CD4-positive, alpha-beta T cell treated with Interleukin-21 for 1 hour (primary cell): ENCODE results near the gene C19orf81.

Source experiments
- DNase-seq: peaks from one replicate; pipeline ENCODE4 v3.0.0-alpha.2; 2020

The C19orf81 gene

DNA sequence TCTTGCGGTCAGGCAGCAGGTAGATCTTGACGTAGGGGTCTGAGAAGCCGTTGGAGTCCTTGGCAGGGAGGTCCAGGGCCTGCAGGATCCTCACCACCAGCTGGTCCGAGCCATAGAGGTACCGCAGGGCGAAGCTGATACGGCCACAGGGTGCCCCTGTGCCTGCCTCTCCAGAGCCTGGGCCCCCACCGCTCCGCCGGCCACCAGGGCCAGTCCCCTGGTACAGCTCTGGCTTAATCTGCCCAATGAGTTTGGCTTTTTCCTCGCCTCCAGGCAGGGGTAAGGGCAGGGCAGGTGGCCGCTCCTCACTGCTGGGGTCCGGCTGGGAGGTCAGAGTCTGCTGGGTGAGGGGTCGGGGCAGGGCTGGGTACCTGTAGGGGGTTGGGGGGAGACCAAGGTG is 19.4 kb upstream of the C19orf81 start:
- no peak for DNase-seq

DNA sequence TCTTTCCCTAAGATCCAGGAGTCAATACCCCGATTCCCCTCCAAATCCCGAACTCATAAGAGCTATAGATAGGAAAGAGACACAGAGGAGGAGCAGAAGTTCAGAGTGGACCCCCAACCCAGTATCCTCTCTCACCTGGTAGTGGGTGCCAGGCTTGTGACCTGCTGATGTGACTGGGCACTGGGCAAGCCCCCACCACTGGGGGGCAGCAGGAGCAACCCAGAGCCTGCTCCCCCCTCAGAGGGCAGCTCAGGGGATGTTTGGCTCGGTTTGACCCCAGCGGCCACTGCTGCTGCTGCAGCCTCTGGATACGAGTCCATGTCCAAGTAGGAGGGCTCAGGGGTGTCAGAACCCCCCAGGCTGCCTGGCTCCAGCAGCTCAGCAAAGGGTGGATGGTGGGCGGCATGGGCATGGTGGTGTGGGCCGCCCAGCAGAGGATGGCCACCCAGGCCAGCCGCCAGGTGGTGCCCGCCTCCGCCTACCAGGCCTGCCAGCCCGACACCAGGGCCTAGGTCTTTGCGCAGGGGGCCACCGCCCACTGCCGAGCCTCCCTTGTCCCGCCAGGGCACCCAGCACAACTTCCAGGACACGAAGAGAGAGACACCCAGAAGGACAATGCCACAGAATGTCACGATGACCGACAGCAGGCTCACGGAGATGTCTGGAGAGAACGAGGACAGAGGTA is 17.0 kb upstream of the C19orf81 start:
- DNase-seq, result no peak

DNA sequence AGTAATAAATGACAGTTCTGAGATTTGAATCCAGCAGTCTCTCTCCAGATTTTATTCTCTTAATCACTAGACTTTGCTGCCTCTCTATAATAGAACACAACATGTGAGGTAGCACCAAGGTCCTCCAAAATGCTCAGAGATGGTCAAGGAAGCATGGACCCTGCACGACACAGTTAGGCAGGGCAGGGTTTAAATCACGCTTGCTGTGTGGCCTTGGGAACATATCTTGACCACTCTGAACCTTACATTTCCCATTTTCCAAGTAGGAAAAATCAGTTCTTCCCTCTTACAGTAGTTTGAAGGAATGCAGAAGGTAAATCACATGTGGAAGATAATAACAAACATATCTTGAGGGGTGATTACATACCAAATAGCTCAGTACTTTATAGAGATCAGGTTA is 15.9 kb upstream of the C19orf81 start:
- no peak for DNase-seq

DNA sequence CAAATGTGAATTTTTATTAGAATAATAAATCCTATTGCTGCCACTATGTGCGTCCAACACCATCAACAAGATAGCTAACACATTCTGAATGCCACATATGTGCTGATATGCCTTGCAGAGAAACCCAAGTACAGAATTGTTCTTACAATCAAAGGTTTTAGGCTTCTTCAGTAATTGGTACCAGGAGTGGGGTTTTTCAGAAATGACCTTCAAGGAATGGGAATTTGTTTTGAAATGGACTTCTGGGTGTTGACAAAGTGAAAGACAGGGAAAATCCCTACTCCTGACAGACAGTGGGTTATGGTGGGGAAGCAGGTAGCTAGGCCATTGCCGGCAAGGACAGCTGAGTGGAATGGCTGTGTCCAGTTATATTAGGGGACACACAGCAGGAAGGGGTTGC is 15.3 kb upstream of the C19orf81 start:
- no peak for DNase-seq

DNA sequence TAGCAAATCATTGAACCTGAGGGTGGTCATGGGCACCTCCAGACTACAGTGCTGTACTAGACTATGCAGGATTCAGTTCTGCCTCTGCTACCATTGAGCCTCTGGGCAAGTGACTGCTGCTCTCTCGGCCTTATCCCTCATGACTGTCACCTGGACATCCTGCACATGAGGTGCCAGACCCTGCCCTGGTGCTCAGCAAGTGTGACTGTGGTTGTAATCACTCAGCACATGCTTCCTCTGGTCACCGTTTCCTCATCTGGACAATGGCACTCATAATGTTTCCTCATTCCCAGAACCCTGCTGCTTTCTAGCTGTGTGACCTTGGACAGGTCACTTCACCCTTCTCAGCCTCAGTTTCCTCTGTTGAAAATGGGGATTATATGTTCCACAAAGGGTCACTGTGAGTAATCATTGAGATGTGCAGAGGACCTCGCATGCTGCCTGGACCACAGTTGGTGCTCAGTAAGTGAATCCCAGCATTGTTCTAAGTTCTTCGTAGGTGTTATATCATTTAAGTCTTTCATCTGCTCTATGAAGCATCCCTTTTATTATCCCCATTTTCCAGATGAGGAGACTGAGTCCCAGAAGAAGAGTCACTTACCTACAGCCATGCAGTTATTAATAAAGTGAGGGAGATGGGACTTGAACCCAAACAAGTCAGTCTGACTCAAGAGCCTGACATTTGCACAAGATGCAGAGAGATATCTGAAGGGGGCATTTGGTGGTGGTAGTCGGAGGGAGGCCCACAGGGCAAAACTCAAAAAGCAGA is 12.7 kb upstream of the C19orf81 start:
- DNase-seq, result no peak

DNA sequence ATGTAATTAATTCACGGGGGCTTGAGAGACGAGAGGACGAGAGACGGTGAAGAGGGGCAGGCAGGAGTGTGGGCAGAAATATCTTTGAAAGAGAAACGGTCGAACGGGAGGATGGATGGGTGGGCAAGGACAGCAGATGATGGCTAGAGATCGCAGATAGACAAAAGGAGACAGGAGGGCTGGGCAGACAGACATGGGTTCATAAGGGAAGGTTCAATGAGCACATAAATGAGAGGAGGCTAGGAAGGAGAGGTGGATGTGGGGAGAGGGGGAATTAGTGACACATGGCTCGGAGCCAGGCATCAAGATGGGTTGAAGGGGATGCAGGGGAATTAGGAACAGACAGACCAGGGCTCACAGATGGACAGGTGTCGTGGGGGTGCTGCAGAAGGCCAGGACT is 10.6 kb upstream of the C19orf81 start:
- no peak for DNase-seq

DNA sequence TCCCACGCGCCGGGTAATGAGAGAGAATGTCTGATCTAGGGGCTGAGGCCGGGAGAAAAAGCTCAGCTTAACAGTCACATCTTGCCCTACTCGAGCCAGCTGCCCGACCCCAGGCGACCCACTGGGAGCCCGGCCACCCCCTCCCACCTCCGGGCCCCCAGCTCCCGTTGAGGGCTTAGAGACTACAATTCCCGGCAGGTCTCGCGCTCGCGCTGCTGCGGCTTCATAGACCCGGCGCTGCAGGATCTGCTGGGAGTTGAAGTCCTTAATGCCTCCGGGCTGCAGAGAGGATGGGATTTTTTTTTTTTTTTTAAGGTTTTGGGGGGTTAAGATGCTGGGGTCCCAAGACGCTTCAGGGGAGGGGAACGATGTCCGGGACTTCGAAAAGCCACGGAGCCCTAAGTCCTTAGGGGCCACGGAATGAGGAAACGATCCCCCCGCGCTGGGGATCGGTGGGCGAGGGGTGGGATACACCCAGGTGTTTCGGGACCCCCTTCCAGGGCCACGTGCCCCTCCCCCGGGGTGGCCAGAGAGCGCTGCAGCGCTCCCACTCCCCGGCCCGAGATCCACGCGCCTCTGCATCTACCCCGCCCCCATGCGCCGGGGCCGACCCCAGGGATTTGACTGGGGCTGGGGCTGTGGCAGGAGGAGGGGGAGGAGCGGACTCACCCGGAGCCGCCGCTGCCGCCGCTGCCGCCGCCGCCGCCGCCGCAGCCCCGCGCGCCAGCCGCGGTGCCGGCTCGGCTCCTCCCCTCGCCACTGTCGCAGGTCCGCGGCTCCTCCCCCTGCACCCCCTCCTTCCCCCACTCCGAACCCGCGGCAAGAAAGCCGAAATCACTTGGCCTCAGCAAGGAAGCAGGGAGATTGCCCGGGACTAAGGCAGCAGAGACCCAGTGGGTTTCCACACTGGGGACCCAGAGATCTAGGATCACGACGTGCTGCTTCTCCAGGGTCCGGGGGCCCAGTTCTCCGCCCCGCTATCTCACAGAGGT is 9.8 kb upstream of the C19orf81 start, which contains the start of gene SYT3:
Gene SYT3, minus strand, starts transcription at position 761 of the 992 bp plus-strand sequence. CDS start 2,470 bp downstream, outside the sequence.
- DNase-seq, result peak; percentile 31

DNA sequence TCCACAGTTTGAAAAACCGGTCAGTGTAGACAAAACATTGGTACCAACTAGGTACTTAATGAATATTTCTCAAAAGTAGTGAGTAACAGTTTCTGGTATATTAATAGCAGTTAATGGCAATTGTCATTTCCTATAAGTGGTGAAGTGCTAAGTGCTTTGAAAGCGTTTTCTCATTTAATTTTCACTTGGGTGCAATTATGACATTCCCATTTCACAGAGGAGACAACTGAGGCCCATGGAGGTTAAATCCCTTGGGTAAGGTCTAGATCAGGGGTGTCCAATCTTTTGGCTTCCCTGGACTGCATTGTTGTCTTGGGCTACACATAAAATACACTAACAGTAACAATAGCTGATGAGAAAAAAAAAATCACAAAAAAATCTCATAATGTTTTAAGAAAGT is 8.9 kb upstream of the C19orf81 start:
- DNase-seq, result no peak

DNA sequence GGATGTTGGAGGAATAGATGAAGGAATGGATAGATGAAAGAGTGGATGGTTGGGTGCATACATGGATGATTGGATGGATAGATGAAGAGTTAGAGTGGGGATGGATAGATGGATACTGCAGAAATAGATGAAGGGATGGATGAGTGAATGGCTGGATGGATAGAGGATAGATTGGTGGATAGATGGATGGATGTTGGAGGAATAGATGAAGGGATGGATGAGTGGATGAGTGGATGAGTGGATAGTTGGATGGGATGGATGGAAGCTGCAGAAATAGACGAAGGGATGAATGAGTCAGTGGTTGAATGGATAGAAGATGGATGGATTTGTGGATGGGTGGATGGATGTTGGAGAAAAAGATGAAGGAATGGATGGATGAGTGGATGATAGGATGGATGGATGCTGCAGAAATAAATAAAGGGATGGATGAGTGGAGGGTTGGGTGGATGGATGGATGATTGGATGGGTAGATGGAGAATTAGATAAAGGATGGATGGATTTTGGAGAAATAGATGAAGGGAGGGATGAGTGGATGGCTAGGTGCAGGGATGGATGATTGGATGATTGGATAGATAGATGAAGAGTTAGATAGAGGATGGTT is 4.8 kb upstream of the C19orf81 start:
- DNase-seq, result no peak

DNA sequence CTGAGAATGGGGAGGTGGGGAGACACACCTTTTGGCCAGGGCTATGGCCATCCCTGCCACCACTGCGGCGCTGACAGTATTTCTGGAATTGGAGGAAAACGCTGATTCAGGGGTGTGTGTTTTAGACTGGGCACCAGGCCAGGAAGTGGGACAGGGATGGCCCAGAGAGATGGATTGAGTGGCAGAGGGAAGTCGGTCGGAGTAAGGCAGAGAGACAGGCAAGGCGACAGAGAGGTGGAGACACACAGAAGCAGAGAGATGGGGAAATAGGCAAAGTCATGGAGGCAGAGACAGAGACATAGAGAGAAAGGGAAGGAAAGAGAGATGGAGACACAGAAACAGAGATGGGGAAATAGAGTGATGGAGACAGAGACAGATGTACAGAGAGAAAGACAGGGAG is 4.1 kb upstream of the C19orf81 start:
- no peak for DNase-seq

DNA sequence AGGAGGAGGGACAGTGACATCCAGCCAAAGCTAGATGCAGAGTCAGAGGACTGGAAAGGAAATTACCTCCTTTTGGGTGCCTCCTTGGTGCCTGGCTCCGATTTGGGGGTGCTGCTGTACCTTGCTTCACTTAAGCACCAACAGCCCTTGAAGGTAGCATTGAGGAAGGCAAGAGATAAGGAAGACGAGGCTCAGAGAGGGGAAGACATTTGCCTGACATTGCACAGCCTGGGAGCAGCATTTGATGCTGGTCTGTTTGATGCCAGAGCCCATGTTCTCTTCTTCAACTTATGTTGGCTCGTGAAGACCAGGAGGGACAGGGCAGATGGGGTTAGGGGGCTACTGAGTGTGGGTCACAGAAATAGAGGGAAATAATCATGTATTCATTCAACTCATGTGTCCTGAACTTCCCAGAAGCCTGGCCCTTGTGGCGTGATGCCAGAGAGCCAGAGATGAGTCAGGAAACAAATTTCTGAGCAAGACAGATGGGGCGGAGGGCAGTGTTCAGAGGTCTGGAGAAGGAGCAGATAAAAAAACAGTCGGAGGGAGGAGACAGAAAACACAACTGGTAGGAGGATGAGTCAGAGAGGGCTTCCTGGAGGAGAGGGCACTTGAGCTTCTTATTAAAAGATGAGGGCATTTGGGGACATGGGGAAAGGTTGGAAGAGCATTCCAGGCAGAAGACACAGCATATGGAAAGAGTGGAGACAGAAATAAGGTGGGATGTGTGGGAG is 3.0 kb upstream of the C19orf81 start:
- DNase-seq, result no peak

DNA sequence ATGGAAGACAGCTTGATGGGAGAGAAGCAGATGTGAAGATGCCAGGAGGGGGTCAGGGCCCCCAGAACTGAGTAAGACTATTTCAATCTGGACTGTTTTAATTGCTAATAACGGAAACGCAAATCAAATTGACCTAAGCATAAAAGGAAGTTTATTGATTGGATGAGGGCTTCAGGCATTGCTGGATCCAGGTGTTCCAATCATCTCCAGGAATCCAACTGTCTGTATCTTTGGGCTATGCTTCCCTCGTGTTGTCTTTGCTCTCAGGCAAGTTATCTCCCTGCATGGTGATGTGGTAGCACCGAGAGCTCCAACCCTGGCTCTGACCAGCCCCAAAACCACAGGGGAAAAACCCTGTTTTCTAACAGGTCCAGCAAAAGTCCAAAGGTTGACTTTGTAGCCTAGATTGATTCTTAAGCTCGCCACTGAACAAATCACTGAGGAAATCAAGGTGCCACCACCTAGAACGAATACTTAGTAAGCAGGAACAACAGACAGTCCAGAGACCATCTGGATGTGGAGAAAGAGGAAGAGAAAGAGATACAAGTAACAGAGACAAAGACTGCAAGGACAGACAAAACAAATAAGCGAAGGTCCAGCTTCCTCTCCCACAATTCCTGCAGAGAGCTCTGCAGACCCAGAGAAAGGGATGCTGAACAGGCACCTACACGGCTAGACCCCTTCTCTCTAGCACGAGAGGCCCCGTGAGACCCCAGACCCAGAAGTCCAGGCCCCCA is 1.2 kb upstream of the C19orf81 start:
- DNase-seq, result no peak

DNA sequence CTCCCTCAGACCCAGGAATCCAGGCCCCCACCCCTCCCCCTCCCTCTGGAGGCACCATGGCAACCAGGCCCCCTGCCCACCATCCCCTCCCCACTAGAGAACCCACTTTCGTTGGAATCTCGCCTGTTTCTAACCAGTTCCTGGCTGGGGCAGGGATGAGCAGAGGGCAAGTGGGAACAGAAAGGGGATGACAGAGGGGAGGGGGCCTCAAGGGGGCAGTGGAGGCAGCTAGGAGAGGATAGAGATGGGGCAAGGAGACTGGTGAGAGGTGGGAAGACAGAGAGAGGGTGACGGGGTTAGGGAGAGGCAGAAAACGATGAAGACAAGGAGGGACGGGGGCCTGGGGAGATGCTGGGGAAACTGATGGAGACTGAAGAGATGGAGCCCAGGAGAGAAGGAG is 586 bp upstream of the C19orf81 start:
- no peak for DNase-seq

DNA sequence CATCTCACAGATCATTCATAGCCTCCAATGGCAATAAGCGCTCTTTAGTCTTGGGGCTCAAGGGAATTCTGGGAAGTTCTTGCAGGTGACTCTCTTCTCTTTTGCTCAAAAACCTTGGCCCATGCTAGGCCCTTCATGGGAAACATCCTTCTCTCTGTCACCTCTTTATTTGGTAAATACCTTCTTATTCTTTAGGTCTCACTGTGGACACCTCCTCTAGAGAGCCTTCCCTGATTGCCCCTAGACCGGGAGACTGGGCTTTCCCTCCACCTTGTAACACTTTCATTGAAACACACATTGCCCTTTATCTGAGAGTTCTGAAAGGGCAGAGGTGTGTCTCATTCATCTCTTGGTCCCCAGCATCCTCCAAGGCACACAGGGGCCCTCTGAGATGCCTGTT is 1.9 kb downstream of the C19orf81 start:
- no peak for DNase-seq

DNA sequence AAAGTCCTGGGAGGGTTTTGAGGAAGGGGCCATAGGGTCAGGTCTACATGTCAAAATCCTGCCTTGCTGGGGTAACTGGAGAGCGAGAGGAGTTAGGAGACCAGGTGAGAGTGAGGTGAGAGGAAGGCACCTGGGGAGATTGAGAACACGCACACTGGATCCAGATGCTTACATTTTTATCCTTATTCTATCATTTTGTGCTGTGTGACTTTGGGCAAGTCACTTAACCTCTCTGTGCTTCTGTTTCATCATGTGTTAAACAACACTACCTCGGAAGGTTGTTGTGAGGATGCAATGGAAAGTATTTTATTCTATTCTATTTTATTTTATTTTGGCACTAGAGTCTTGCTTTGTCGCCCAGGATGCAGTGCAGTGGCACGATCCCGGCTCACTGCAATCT is 3.5 kb downstream of the C19orf81 start:
- DNase-seq, result no peak

DNA sequence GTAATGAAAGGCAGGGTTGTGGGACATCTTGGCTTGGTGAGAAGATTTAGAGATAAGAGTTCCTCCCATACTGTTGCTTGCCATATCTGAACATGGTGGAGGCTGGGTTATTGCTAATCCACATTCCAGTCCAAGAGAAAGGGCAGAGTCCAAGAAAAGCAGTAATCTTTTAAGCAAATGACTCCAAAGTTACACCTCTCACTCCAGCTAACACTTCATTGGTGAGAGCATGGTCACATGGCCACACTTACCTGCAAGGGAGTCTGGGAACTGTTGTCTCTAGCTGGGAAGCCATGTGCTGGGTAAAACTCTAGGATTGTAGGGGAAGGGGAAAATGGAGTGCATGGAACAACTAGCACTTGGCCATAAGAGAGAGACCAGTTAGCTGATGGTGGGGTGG is 5.6 kb downstream of the C19orf81 start:
- DNase-seq, result no peak

DNA sequence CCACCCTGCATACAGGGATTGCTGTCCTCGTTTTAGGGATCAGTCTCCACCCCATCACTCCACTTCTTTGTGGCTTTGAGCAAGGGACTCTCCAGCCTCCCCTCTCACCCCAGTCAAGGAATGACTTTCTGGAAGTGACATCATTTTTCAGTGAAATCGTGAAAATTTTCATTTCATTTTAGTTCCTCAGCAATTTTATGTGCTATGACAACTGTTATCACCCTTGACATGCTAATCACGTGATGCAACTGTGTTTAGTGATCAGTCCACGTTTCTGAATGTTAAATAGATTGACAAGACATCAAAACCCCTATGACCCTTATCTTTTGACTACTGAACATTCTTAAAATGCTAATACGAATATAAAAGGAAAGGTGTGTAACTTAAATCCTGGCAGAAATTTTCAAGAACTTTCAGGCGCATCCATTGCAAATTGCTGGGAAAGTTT is 8.0 kb downstream of the C19orf81 start:
- DNase-seq, result no peak

DNA sequence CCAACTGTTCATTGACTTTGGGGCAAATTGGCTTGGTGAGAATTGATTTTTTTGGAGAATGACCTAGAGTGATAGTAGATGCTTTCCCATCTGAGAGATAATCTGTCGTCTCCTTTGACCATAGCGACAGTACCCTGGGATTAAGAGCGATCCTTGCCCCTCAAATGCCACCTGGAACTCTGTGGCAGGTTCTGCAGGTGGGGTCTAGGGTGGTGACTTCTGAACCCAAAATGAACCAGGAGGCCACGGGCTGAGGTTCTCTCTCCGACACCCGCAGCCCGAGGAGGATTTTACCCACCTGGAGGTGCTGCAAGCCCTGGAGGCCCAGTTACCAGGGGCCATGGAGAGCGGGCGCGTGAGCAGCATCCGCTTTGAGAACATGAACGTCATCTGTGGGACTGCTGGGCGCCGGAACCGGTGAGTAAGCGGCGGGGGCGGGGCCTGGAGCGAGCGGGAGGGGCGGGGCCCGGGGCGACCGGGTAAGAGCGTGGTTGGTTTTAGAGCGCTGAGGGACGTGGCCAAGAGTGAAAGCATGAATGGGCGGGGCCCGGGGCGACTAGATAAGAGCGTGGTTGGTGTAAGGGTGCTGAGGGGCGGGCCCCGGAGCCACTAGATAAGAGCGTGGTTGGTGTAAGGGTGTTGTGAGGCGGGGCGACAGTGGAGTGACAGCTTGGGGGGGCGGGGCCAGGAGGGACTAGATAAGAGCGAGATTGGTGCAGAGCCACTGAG is 8.6 kb downstream of the C19orf81 start:
- peak; percentile 82 for DNase-seq

DNA sequence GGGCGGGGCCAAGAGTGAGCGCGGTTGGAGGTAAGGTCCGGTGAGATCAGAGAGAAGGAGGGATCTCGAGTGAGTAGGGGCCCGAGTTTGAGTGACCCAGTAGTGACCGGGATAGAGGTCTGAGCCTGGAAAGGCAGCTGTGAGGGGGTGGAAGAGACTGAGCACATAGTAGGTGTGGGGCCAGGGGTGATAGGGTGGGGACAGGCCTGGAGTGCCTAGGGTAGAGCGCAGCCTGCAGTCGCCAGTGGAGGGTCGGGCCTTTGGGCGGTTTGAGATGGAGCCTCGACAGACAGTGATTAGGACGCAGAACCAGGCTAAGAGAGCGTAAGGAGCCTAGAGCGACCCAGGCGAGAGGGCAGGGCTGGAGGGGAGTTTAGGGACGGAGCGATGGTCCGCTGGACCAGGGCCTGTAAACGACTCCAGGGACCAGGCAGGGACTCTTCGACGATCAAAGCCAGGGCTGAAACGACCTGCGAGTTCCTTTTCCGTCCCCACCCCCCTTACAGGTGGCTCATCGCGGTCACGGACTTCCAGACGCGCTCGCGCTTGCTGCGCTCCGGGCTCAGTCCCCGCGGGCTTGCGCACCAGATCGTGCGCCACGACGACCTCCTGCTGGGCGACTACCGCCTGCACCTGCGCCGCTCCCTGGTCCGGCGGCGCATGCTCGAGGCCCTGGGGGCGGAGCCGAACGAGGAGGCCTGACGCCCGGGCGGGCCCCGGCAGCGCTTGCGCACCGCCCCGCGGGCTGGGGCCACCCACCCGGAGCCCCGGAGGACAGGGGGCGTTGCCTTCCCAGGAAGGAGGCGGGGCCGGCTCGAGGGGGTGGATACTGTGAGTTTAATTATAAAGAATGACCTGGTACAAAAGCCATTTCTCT is 9.4 kb downstream of the C19orf81 start:
- DNase-seq, result peak; percentile 62
